ENCODE data around the gene SRGAP3. TPM values are rescaled to one million over a fixed set of nuclear protein-coding genes. Genes with fewer than 3 reads are reported as not detected.
"Not testable (repeated sequence)": the region's sequence is repeated elsewhere in the genome, so short reads cannot be mapped to it uniquely, and the experiment has no call there.

Gene SRGAP3
- polyA plus RNA-seq (ENCODE audit: insufficient read length): 22.3 TPM

- DNase-seq (ENCODE audit: low read depth): peak; percentile 96
Observed at GRCh38 chr3:9249273-9250192, at the start of gene SRGAP3. SRGAP3 (minus strand) TSS chr3:9249646; CDS start chr3:9248951, 695 bp downstream.

GRCh38 chr3:9298236-9298635, 48.8 kb upstream of the SRGAP3 start:
- DNase-seq (ENCODE audit: low read depth): no peak

- DNase-seq (ENCODE audit: low read depth): no peak
Observed at GRCh38 chr3:9296241-9296640, 46.8 kb upstream of the SRGAP3 start.

GRCh38 chr3:9295007-9295406, 45.6 kb upstream of the SRGAP3 start:
- DNase-seq (ENCODE audit: low read depth): no peak

GRCh38 chr3:9293953-9294352, 44.5 kb upstream of the SRGAP3 start:
- not testable (repeated sequence) for DNase-seq (ENCODE audit: low read depth)

GRCh38 chr3:9293076-9293475, 43.6 kb upstream of the SRGAP3 start:
- no peak for DNase-seq (ENCODE audit: low read depth)

- DNase-seq (ENCODE audit: low read depth): no peak
Observed at GRCh38 chr3:9292516-9292915, 43.1 kb upstream of the SRGAP3 start.

GRCh38 chr3:9291821-9292410, 42.5 kb upstream of the SRGAP3 start:
- no peak for DNase-seq (ENCODE audit: low read depth)

GRCh38 chr3:9290566-9290965, 41.1 kb upstream of the SRGAP3 start:
- DNase-seq (ENCODE audit: low read depth): no peak

- DNase-seq (ENCODE audit: low read depth): not testable (repeated sequence)
Observed at GRCh38 chr3:9281533-9281932, 32.1 kb upstream of the SRGAP3 start.

- peak; percentile 41 for DNase-seq (ENCODE audit: low read depth)
Observed at GRCh38 chr3:9280451-9281219, 31.2 kb upstream of the SRGAP3 start.

GRCh38 chr3:9279966-9280365, 30.5 kb upstream of the SRGAP3 start:
- no peak for DNase-seq (ENCODE audit: low read depth)

GRCh38 chr3:9278498-9278897, 29.1 kb upstream of the SRGAP3 start:
- no peak for DNase-seq (ENCODE audit: low read depth)

GRCh38 chr3:9278085-9278484, 28.6 kb upstream of the SRGAP3 start:
- DNase-seq (ENCODE audit: low read depth): no peak

- no peak for DNase-seq (ENCODE audit: low read depth)
Observed at GRCh38 chr3:9276761-9277370, 27.4 kb upstream of the SRGAP3 start.

- DNase-seq (ENCODE audit: low read depth): no peak
Observed at GRCh38 chr3:9271903-9272302, 22.5 kb upstream of the SRGAP3 start.

- no peak for DNase-seq (ENCODE audit: low read depth)
Observed at GRCh38 chr3:9270704-9271103, 21.3 kb upstream of the SRGAP3 start.

- DNase-seq (ENCODE audit: low read depth): no peak
Observed at GRCh38 chr3:9266716-9267115, 17.3 kb upstream of the SRGAP3 start.

GRCh38 chr3:9260305-9260704, 10.9 kb upstream of the SRGAP3 start:
- no peak for DNase-seq (ENCODE audit: low read depth)

GRCh38 chr3:9257092-9257491, 7.6 kb upstream of the SRGAP3 start:
- DNase-seq (ENCODE audit: low read depth): no peak

- no peak for DNase-seq (ENCODE audit: low read depth)
Observed at GRCh38 chr3:9255976-9256375, 6.5 kb upstream of the SRGAP3 start.

- DNase-seq (ENCODE audit: low read depth): no peak
Observed at GRCh38 chr3:9254764-9255163, 5.3 kb upstream of the SRGAP3 start.
